Neural cell (in vitro differentiated cells): Measurements from ENCODE around the gene PXDN. TPM values are rescaled to one million over a fixed set of nuclear protein-coding genes. Genes with fewer than 3 reads are reported as not detected.

Source experiments
- H2AFZ ChIP-seq: fragments of 200-600, 300-800 bp; sonication (generic), shearing (Covaris generic); 2 replicates; pipeline ENCODE4 v1.6.0; 2014; ENCODE audit warnings: low read depth, mild to moderate bottlenecking, antibody characterized with exemption, low read length, moderate library complexity
- H3F3A ChIP-seq: fragments of 200-600 bp; shearing (Covaris generic); 2 replicates; pipeline ENCODE4 v1.6.1; 2016; ENCODE audit warnings: mild to moderate bottlenecking, moderate library complexity, mixed read lengths, antibody characterized with exemption, low read length; ENCODE audit not compliant: insufficient read depth, poor library complexity, severe bottlenecking
- H3K27ac ChIP-seq: fragments of 200-600, 300-800 bp; sonication (generic), shearing (Covaris generic); 2 replicates; pipeline ENCODE4 v1.5.1; 2014; ENCODE audit warnings: mild to moderate bottlenecking, low read length, moderate library complexity
- H3K27me3 ChIP-seq: fragments of 300-800, 200-600 bp; sonication (generic), shearing (Covaris generic); 2 replicates; pipeline ENCODE4 v1.6.0; 2014; ENCODE audit warnings: mild to moderate bottlenecking, low read depth, low read length, moderate library complexity; ENCODE audit not compliant: insufficient read depth
- H3K36me3 ChIP-seq: fragments of 300-800, 200-600 bp; sonication (generic), shearing (Covaris generic); 2 replicates; pipeline ENCODE4 v1.5.1; 2014; ENCODE audit warnings: mild to moderate bottlenecking, antibody characterized with exemption, low read length, moderate library complexity; ENCODE audit not compliant: insufficient read depth
- H3K4me2 ChIP-seq: fragments of 300-800, 200-600 bp; sonication (generic), shearing (Covaris generic); 2 replicates; pipeline ENCODE4 v1.6.0; 2014; ENCODE audit warnings: mild to moderate bottlenecking, low read length
- H3K4me3 ChIP-seq: fragments of 300-800, 200-600 bp; sonication (generic), shearing (Covaris generic); 2 replicates; pipeline ENCODE4 v1.5.1; 2014; ENCODE audit warnings: mild to moderate bottlenecking, low read length, moderate library complexity
- H3K79me2 ChIP-seq: fragments of 200-600 bp; shearing (Covaris generic); replicated peaks from 2 replicates; pipeline ENCODE4 v1.6.0; 2014; ENCODE audit warnings: mild to moderate bottlenecking, low read length, moderate library complexity; ENCODE audit not compliant: insufficient read depth
- H3K9ac ChIP-seq: fragments of 300-800, 200-600 bp; sonication (generic), shearing (Covaris generic); 2 replicates; pipeline ENCODE4 v1.6.1; 2016; ENCODE audit warnings: mild to moderate bottlenecking, low read length, mixed read lengths
- H3K9me2 ChIP-seq: fragments of 200-600 bp; shearing (Covaris generic); 2 replicates; pipeline ENCODE4 v1.6.1; 2016; ENCODE audit warnings: mild to moderate bottlenecking, low read length, mixed read lengths; ENCODE audit not compliant: insufficient read depth
- H3K9me3 ChIP-seq: fragments of 200-600, 300-800 bp; sonication (generic), shearing (Covaris generic); 2 replicates; pipeline ENCODE4 v1.6.1; 2016; ENCODE audit warnings: mild to moderate bottlenecking, mixed run types, low read length, moderate library complexity, mixed read lengths
- H4K20me1 ChIP-seq: fragments of 200-600 bp; shearing (Covaris generic); 2 replicates; pipeline ENCODE4 v1.6.1; 2016; ENCODE audit warnings: mild to moderate bottlenecking, mixed run types; ENCODE audit not compliant: insufficient read depth
- CTCF ChIP-seq: fragments of 450-650 bp; IDR thresholded peaks from 2 replicates; pipeline ENCODE4 v1.5.1; 2014; ENCODE audit warnings: antibody characterized with exemption, mild to moderate bottlenecking, moderate library complexity; ENCODE audit not compliant: poor library complexity, severe bottlenecking
- EP300 ChIP-seq: fragments of 450-650 bp; conservative IDR thresholded peaks from 2 replicates; pipeline ENCODE4 v1.6.1; 2014; ENCODE audit warnings: antibody characterized with exemption, mild to moderate bottlenecking, moderate library complexity; ENCODE audit not compliant: poor library complexity, severe bottlenecking
- EZH2 ChIP-seq: fragments of 200-600, 300-800 bp; shearing (Covaris generic), sonication (generic); IDR thresholded peaks from 2 replicates; pipeline ENCODE4 v1.6.1; 2014; ENCODE audit warnings: antibody characterized with exemption, low read length, borderline replicate concordance, mild to moderate bottlenecking; ENCODE audit not compliant: insufficient read depth, poor library complexity, severe bottlenecking
- MXI1 ChIP-seq: fragments of 450-650 bp; conservative IDR thresholded peaks from 2 replicates; pipeline ENCODE4 v1.6.1; 2014; ENCODE audit warnings: antibody characterized with exemption, mild to moderate bottlenecking; ENCODE audit not compliant: poor library complexity, severe bottlenecking
- POLR2AphosphoS5 ChIP-seq: IDR thresholded peaks from 2 replicates; pipeline ENCODE4 v1.6.1; 2012
- RAD21 ChIP-seq: fragments of 450-650 bp; conservative IDR thresholded peaks from 2 replicates; pipeline ENCODE4 v1.6.1; 2014; ENCODE audit warnings: antibody characterized with exemption, mild to moderate bottlenecking, moderate library complexity
- REST ChIP-seq: IDR thresholded peaks from 2 replicates; pipeline ENCODE4 v1.6.1; 2012; ENCODE audit warnings: borderline replicate concordance
- SMC3 ChIP-seq: fragments of 450-650 bp; conservative IDR thresholded peaks from 2 replicates; pipeline ENCODE4 v1.6.1; 2014; ENCODE audit warnings: antibody characterized with exemption, mild to moderate bottlenecking, moderate library complexity; ENCODE audit not compliant: poor library complexity
- TAF1 ChIP-seq: IDR thresholded peaks from 2 replicates; pipeline ENCODE4 v1.6.1; 2012; ENCODE audit warnings: low read depth
- polyA plus RNA-seq: library from polyadenylated mRNA; depleted of rRNA; stranded (reverse); fragments of >200 nt; gene quantifications from 2 replicates; pipeline ENCODE4 v1.2.3, GENCODE V29; 2014

The PXDN gene
- polyA plus RNA-seq, 1 donor from 2014 or later = 181 TPM

GRCh38 chr2:1656326-1656960, 87.9 kb downstream of the PXDN start:
- Histone ChIP-seq H3K9me3 (no peaks in the 10 kb centered on the region), H3K27me3 (no peaks in the 10 kb centered on the region), H3K9ac (no peak overlapping the region), H3K79me2 (no peaks in the 10 kb centered on the region), H2AFZ (no peak overlapping the region), H3K27ac (no peak overlapping the region), H3F3A (no peaks in the 10 kb centered on the region), H3K36me3 (peaks cover 10% of the 10 kb centered on the region), H4K20me1 (no peaks in the 10 kb centered on the region), H3K9me2 (no peaks in the 10 kb centered on the region), H3K4me3 (no peak overlapping the region), H3K4me2 (no peak overlapping the region)
- TF ChIP-seq SMC3 = no peak
- TF ChIP-seq EZH2 = no peak
- no peak for TF ChIP-seq TAF1
- no peak for TF ChIP-seq CTCF
- TF ChIP-seq EP300 = no peak
- TF ChIP-seq REST = no peak
- no peak for TF ChIP-seq POLR2AphosphoS5
- no peak for TF ChIP-seq RAD21
- no peak for TF ChIP-seq MXI1

- TF ChIP-seq REST (no peak), TAF1 (no peak), CTCF (no peak), POLR2AphosphoS5 (no peak), RAD21 (no peak), MXI1 (no peak), EP300 (no peak), EZH2 (no peak), SMC3 (no peak)
- peaks cover 6% of the 10 kb centered on the region for H3K36me3 ChIP-seq
- no peaks in the 10 kb centered on the region for H3K9me2 ChIP-seq
Observed at GRCh38 chr2:1655461-1655860, 88.9 kb downstream of the PXDN start.

More at GRCh38 chr2:1655461-1655860, 88.9 kb downstream of the PXDN start:
- Histone ChIP-seq H3K27me3 (no peaks in the 10 kb centered on the region), H3F3A (no peaks in the 10 kb centered on the region), H4K20me1 (no peaks in the 10 kb centered on the region), H3K27ac (no peak overlapping the region), H3K9me3 (no peaks in the 10 kb centered on the region), H3K9ac (no peak overlapping the region), H3K4me2 (no peak overlapping the region), H2AFZ (no peak overlapping the region), H3K79me2 (no peaks in the 10 kb centered on the region), H3K4me3 (no peak overlapping the region)
